Renal cortex interstitium (tissue), 11 donors: ENCODE results near the gene SETD1B. TPM values are rescaled to one million over a fixed set of nuclear protein-coding genes. Genes with fewer than 3 reads are reported as not detected.
A peak's percentile ranks its signal among the peaks of the same experiment; 100 is the strongest.
"Not testable (repeated sequence)": the region's sequence is repeated elsewhere in the genome, so short reads cannot be mapped to it uniquely, and the experiment has no call there.

Experiments used
- DNase-seq, 11 donors: peaks; one replicate each; pipeline ENCODE4 v3.0.0-alpha.2; 2013; ENCODE audit warnings: low read depth in 9 of 11, low spot score in 4 of 11; ENCODE audit errors: extremely low read depth in 1 of 11
- polyA plus RNA-seq, 3 donors: library from polyadenylated mRNA; unstranded; fragments of 120-200 nt; gene quantifications; one replicate each; pipeline ENCODE4 v1.2.1, GENCODE V29; 2013; ENCODE audit not compliant: insufficient read length in 3 of 3

Gene SETD1B
- polyA plus RNA-seq, 3 donors = 14.1 to 17.3 (median 17.1) TPM

GRCh38 chr12:121871467-121871866 lies 67.7 kb downstream of the SETD1B start:
- no peak for DNase-seq

- DNase-seq = peak in 5 of 11 donors; percentile 47 to 77 (median 66)
Measured at GRCh38 chr12:121872546-121873215, 68.9 kb downstream of the SETD1B start.

GRCh38 chr12:121873216-121873569 lies 69.4 kb downstream of the SETD1B start:
- DNase-seq = no peak

GRCh38 chr12:121874071-121874470 lies 70.3 kb downstream of the SETD1B start:
- no peak for DNase-seq

GRCh38 chr12:121875582-121875981 lies 71.8 kb downstream of the SETD1B start:
- no peak for DNase-seq

- DNase-seq = not testable (repeated sequence)
Measured at GRCh38 chr12:121876080-121876447, 72.3 kb downstream of the SETD1B start.

Other genes starting within 250 kb of the SETD1B start
- 10 to 100 TPM; 71.6 to 80.4 (median 80.0) TPM for gene KDM2B, start 223.0 kb upstream of the SETD1B start, polyA plus RNA-seq
- 10 to 100 TPM; 10.2 to 15.1 (median 13.1) TPM for gene ORAI1, start 177.5 kb upstream of the SETD1B start, polyA plus RNA-seq
- 1 to 10 TPM; 1.7 to 2.2 (median 1.9) TPM for gene MORN3, start 134.4 kb upstream of the SETD1B start, polyA plus RNA-seq
- gene TMEM120B, start 91.3 kb upstream of the SETD1B start, polyA plus RNA-seq = 10 to 100 TPM in 2 of 3 donors, 1 to 10 TPM in 1; 9.8 to 18.2 (median 10.7) TPM
- gene RHOF, start 10.3 kb upstream of the SETD1B start, polyA plus RNA-seq = 10 to 100 TPM; 12.6 to 17.9 (median 13.4) TPM
- 1 to 10 TPM; 3.2 to 5.0 (median 3.5) TPM for gene HPD, start 54.9 kb downstream of the SETD1B start, polyA plus RNA-seq
- gene PSMD9, start 84.8 kb downstream of the SETD1B start, polyA plus RNA-seq = 10 to 100 TPM; 48.0 to 61.5 (median 54.7) TPM
- gene CFAP251, start 114.6 kb downstream of the SETD1B start, polyA plus RNA-seq = 10 to 100 TPM in 2 of 3 donors, 1 to 10 TPM in 1; 9.2 to 17.1 (median 12.7) TPM
- gene BCL7A, start 217.9 kb downstream of the SETD1B start, polyA plus RNA-seq = 10 to 100 TPM; 37.5 to 41.7 (median 41.3) TPM